Iris pigment epithelial cell (primary cell): ENCODE data around the gene ADIPOQ.
"Not testable (repeated sequence)": the region's sequence is repeated elsewhere in the genome, so short reads cannot be mapped to it uniquely, and the experiment has no call there.

Experiments
- DNase-seq: peaks from one replicate; pipeline ENCODE4 v3.0.0-alpha.2; 2011; ENCODE audit warnings: low read depth

The ADIPOQ gene

DNA sequence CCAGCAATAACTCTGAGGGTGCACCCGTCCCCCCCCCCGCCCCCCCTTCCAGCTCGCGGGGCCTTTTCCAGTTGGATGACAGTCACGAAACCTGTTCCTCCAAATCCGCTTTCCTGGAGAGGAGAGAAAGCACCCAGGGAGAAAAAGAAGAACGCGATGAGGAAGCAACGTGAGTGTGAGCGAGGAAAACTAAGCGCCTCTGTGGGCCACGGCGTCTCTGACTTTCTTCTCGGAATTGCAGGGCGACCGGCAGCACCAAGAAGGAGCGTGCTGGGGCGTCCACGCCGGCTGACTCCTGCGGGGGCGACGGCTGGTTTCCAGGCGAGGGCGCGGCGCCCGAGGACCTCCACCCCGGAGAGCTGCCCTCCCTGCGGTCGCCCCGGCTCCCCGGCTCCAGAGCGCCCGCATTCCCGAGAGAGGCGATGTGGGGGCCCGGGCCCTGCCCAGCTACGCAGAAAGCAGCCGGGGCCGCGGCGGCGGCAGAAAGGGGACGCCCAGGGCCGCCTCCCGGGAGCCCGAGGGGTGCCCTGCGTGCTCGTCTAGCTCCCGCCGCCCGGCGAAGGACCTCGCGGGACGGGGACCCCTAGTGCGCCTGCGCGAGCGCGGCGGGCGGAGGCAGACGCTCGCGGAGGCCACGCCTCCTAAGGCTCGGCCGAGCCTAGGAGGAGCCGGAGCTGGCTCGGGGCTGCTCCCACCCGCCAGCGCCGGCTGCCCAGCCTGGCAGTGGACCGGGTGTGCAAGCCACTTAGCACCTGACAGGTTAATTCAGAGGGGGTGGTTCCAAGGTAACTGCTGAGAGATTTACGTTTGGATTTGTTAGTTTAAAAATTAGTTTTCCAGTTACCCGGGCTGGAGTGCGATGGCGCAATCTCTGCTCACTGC, 15.3 kb upstream of the ADIPOQ start:
- peak; percentile 67 for DNase-seq

DNA sequence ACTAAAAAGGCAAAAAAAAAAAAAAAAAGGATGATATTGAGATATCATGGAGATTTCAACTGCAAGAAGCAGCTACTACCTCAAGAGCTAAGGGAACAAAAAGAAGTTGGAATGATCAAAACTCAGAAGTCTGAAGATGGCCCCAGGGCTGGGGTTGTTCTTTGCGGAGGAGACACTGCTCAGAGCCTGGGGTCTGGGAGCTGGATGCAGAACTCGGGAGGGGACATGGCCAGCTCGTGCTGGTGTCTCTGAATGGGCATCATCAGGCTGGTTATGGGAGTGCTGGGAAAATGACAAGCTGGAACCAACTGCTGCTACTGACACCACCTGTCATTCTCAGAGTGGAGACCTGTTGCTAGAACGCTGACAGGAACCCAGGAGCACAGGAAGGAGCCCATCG, 14.2 kb upstream of the ADIPOQ start:
- no peak for DNase-seq

DNA sequence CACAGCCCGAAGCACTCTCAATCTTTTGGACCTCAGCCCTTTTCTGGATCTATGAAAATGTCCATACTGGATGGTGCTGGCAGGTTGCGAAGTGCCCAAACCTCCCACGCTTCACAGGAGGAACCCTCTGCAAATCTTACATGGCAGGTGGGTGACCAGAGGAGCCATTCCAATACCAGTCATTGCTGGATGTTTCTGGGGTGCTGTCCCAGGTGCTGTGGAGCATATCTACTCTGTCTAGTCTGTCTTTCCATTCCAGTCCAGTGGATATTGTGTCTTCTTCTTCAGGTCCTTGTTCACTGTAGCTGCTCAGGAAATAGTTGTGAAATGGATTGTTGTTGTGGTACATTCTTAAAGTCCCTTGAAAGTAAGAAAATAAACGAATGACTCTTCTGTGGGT, 10.7 kb upstream of the ADIPOQ start:
- no peak for DNase-seq

DNA sequence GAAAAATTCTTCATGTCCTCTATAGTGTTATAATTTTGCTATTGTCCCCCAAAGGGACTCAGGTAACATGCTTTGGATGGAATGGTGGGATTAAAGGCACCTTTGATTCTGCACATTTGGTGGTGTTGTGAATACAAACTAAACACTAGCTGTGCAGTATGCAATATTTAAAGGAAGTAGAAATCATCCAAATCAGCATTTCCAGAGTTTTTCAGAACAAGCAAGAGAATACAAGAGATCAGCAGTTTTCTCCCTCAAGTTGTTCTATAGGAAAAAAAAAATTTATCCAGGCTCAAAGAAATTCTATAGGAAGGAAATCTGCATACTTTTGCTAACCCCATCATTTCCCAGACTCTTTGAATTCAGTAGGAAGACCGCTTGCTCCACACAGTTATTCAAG, 10.2 kb upstream of the ADIPOQ start:
- DNase-seq = no peak

DNA sequence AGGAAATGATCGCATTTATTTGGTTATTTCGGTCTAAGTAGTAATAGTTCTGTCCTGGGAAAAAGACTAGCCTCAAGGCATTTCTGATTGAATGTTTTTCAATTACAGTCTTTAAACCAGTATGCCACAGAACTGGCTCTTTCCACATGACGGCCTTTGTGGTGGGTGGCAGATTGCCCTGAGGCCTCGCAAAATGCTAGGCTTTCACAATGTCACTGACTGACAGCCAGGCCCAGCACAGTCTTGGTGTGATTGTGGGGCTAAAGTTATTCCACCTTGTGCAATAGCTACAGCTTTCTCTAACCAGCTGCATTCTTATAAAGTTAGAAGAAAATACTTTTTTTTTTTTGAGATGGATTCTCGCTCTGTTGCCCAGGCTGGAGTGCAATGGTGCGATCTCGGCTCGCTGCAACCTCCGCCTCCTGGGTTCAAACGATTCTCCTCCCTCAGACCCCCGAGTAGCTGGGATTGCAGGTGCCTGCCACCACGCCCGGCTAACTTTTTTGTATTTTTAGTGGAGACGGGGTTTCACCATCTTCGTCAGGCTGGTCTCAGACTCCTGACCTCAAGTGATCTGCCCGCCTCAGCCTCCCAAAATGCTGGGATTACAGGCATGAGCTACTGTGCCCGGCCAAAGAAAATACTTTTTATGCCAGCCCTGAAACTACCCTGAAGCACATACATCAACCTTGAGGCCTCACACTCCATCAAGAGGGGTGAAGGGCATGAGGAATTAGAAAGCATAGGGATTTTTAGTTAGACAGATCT, 2.5 kb upstream of the ADIPOQ start:
- peak; percentile 94 for DNase-seq

DNA sequence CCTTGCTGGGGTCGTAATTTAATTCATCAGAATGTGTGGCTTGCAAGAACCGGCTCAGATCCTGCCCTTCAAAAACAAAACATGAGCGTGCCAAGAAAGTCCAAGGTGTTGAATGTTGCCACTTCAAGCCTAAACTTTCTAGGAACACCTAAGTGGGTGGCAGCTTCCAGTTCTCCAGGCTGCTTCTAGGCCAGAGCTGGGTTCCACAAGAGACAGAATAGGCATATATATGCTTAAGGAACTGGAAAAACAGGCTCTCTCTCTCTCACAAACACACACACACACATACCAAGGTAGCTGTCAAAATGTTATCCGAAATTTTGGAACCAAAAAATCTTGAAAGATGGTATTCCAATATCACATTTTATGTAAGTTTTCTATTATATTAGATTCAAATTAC, 890 bp upstream of the ADIPOQ start:
- no peak for DNase-seq

DNA sequence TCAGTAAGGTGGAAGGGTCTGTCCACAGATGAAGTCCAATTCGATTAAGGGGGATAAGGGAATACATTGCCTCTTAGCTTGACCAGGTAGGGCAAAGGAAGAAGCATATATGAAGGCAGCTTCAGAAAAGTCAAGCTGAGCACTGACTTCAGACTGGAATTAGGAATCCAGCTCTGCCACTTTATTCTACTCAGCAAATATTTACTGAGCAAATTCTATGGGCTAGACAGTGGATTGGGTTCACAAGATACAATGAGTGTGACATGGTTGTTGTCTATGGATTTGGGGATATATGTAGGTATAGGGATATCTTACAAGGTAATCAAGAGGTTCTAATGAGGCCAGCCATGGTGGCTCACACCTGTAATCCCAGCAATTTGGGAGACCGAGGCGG, 526 bp downstream of the ADIPOQ start:
- DNase-seq = no peak

DNA sequence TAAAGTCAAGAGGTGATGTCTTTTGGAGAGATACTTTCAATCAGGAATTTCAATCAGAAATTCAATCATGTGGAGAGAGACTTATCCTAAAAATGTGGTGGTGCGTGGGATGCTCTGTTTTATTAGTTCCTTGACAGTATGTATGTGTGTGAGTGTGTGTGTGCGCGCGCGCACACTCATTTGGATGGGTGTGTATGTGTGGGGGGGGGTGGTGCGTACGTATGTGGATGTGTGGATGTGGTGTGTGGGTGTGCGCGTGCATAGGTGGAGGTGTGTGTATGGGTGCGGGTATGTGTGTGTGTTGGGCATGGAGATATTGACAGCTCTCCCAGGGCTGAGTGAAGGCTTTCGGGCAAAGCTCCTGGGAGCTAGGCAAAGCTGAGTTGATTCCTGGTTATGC, 2.4 kb downstream of the ADIPOQ start:
- DNase-seq = no peak

DNA sequence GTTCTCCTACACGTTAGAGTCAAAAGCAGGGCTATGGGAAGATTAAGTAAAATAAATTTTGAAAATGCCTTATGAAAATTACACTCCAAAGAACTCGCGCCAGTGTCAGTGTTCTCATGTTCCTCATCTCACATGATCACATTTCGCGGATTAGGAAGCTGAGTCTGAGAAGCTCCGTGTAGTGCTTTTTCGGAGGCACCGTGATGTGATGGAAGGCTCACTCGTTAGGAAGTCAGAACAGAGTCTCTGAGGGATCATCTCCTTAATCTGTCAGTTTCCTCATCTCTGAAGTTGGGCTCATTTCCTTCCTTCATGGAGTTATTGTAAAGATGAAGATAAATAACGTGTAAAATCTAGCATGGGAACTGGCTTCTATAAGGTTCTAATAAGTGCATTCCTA, 3.2 kb downstream of the ADIPOQ start:
- DNase-seq = no peak

DNA sequence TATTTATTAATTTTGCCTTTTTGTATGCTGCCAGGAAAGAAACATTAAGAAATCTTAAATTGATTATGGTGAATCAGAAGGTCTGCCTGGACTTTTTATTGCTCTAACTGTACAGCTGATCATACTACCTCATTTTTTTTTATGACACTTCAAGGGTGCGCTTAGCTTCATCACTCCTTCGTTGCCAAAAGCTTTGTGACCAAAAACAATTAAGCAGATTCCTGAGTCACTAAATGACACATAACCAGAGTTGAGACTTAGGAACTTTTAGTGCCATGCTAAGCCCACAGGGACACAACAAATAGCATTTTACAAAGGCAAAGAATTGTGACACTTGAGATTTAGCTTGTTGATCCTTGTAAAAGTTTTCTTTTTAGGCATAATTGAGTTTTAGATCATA, 4.9 kb downstream of the ADIPOQ start:
- DNase-seq = no peak

DNA sequence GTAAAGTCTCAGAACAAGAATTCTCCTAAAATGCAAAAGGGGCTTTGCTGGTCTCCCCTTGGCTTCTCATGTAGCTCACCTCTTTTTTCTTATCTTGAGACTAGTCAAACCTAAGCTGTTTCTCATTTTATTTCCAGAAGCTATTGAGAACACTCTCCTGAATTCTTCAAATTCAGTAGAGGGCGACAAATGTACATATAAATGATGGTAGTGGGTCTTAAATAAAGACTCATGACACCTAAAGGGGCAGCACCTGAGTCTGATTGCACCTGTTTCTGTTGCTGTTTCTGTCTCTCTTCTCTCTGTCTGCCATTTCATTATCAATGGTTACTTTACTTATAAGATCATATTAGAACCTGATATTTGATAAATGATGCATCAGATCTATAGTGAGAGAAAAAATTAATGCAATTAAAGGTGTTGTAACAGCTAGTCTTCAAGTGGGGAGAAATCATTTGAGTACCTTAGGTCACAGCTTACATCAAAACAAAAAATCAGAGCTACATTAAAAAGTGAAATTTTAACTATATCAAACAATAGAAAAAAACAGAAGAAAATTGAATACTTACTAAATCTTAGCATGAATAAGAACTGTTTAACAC, 7.0 kb downstream of the ADIPOQ start:
- peak; percentile 47 for DNase-seq

DNA sequence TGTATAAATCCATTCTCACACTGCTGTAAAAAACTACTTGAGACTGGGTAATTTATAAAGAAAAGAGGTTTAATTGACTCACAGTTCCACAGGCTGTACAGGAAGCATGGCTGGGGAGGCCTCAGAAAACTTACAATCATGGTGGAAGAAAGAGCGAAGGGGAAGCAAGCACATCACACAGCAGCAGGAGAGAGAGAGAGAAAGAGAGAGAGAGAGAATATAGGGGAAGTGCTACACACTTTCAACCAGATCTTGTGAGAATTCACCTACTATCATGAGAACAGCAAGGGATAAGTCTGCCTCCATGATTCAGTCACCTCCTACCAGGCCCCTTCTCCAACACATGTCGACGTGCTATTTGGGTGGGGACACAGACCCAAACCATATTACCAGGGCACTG, 9.3 kb downstream of the ADIPOQ start:
- not testable (repeated sequence) for DNase-seq

DNA sequence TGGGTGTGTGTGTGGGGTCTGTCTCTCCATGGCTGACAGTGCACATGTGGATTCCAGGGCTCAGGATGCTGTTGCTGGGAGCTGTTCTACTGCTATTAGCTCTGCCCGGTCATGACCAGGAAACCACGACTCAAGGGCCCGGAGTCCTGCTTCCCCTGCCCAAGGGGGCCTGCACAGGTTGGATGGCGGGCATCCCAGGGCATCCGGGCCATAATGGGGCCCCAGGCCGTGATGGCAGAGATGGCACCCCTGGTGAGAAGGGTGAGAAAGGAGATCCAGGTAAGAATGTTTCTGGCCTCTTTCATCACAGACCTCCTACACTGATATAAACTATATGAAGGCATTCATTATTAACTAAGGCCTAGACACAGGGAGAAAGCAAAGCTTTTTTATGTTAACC, 10.5 kb downstream of the ADIPOQ start:
- no peak for DNase-seq

DNA sequence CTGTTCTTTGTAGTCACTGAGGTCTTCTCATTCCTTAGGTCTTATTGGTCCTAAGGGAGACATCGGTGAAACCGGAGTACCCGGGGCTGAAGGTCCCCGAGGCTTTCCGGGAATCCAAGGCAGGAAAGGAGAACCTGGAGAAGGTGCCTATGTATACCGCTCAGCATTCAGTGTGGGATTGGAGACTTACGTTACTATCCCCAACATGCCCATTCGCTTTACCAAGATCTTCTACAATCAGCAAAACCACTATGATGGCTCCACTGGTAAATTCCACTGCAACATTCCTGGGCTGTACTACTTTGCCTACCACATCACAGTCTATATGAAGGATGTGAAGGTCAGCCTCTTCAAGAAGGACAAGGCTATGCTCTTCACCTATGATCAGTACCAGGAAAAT, 11.6 kb downstream of the ADIPOQ start:
- no peak for DNase-seq

DNA sequence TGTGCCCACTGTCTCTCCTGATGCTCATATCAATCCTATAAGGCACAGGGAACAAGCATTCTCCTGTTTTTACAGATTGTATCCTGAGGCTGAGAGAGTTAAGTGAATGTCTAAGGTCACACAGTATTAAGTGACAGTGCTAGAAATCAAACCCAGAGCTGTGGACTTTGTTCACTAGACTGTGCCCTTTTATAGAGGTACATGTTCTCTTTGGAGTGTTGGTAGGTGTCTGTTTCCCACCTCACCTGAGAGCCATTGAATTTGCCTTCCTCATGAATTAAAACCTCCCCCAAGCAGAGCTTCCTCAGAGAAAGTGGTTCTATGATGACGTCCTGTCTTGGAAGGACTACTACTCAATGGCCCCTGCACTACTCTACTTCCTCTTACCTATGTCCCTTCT, 12.4 kb downstream of the ADIPOQ start:
- DNase-seq = no peak

DNA sequence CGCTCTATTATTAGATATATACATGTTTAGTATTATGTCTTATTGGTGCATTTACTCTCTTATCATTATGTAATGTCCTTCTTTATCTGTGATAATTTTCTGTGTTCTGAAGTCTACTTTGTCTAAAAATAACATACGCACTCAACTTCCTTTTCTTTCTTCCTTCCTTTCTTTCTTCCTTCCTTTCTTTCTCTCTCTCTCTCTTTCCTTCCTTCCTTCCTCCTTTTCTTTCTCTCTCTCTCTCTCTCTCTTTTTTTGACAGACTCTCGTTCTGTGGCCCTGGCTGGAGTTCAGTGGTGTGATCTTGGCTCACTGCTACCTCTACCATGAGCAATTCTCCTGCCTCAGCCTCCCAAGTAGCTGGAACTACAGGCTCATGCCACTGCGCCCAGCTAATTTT, 15.2 kb downstream of the ADIPOQ start:
- DNase-seq = no peak

DNA sequence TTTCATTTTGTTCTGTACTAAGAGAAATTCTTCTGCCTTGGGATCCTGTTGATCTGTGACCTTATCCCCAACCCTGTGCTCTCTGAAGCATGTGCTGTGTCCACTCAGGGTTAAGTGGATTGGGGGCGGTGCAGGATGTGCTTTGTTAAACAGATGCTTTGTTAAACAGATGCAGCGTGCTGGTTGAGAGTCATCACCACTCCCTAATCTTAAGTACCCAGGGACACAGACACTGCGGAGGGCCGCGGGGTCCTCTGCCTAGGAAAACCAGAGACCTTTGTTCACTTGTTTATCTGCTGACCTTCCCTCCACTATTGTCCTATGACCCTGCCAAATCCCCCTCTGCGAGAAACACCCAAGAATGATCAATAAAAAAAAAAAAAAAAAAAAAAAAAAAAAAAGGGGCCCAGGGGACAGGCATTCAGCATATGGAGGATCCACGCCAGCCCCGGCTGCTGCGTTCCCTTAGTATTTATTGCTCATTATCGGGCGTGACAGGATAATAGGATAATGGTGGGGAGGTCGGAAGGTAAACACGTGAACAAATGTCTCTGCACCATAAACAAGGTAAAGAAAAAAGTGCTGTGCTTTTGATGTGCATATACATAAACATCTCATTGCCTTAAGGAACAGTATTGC, 22.8 kb downstream of the ADIPOQ start:
- DNase-seq = not testable (repeated sequence)

DNA sequence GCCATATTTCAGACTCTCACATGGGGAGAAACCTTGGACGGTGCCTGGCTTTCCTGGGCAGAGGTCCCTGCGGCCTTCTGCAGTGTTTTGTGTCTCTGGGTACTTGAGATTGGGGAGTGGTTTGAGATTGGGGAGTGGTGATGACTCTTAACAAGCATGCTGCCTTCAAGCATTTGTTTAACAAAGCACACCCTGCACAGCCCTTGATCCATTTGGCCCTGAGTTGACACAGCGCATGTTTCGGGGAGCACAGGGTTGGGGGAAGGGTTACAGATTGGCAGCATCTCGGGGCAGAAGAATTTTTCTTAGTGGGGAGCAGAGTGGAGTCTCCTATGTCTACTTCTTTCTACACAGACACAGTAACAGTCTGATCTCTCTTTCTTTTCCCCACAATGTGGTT, 23.6 kb downstream of the ADIPOQ start:
- DNase-seq = not testable (repeated sequence)

DNA sequence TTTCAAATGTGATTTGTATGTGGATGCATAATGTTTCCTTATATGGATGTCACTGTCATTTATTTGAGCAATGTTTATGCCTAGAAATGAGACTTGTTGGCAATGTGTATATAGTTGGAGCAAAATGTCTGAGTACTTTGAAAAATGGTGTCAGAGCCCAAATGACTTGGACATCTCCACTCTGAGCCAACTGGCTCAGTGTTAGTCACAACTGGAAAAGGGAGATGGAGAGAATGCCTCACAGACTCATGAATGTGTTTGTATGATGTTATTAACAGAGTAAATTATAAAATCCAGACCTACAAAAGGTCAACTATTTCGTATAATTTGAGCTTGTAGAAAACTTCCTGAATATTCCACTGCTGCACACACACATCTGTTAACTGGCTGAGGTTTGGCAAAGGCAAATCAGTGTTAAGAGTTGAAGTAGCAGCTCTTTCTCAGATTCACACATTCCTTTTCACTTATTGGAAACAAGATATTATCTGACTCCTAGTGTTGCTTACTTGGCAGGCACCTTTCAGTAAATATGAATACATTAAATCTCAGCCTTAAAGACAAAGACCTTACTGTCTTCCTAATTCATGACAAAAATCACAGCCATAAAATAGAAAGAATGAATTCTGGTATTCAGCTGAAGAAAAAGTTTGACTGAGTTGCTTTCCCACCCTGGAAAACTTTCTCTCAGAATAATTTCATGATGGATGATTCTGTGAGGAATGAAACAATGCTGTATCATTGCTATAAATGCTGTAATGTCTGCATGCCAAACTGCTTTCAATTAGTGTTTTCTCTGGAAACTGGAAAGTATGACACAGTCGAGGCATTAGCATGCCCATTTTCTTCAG, 27.0 kb downstream of the ADIPOQ start:
- DNase-seq = peak; percentile 36

DNA sequence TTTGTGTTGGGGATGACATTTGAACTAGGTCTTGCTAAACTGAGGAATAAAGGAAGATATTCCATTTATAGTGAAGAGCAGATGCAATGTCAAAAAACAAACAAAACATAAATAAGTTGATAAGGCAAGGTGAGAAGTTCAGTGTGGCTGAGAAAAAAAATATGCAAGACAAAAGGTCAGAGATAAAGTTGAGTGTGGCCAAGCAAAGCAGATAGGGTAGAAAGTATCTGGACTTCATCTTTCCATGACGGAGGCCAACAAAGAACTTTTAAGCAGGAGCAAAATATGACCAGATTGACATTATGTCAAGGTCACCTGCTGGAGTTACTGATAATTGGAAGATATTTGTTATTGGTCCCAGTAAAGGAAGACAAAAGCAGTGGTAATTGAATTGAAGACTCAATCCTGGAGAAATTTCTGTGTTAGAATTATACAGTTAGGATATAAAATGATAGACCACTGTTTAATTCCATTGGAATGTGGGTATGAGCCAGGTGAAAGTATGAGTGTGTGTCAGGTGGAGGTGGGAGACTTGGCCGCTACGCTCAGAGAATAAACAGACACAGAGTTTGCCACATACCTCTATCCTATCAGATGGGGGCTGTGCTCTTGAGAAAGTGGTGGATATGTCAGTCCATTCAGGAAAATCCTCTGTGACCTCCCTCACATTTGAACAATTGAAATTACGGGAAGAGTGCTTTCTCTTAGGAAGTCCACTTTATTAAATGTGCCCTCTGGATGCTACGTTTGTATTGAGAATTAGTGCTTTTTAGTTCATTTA, 28.1 kb downstream of the ADIPOQ start:
- DNase-seq = no peak

DNA sequence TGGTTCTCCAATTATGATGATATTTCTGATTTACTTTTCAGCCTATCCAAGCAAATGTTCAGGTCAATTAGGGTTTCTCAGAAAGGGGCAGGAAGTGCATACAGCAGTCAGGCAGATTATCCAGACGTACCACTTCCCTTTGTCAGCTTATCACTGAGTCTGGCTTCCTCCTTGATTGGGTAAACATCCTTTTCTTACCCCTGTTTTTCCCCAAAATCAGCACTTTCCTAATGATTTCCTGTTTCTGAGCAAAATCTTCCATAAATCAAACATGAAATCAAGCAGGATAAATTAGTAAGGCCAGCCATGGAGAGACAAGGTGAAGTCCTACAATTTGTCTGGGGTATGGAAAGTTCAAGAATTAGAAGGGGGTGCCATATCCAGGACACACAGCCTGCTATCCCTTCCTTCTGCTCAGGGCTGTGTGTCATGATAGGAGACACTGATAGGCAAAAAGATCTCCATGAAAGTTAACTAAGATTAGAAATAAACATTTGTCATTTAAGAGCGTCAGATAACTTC, 29.0 kb downstream of the ADIPOQ start:
- no peak for DNase-seq
